ENCODE results near the gene FAM151A.
A peak's percentile ranks its signal among the peaks of the same experiment; 100 is the strongest.

The FAM151A gene

DNA sequence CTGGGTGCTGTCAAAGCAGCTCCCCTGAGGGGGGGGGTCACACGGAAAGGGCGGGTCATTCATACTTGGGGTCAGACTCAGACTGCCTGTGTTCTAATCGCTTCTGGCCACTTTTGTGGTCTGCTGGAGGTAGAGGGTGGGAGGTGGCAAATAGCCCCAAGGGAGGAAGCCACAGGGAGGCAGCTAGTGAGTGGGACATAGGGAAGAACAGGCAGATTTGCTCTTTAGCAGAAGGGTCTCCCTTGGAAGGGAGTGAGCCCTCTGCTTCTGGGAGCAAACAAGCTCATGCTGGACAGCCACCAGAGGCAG lies 50.8 kb downstream of the FAM151A start:
- TF ChIP-seq CTCF (IDR thresholded peaks at IDR 0.05), result no peak
- Histone ChIP-seq H3K4me1 (ENCODE audit: control insufficient read depth in 1 of 2, insufficient read depth in 1 of 2, low read depth in 1 of 2, low read length in 1 of 2) (peaks cover 27% of the 10 kb centered on the region in 2 experiments), H3K36me3 (no peaks in the 10 kb centered on the region), H3K9me3 (no peaks in the 10 kb centered on the region), H3K27me3 (no peaks in the 10 kb centered on the region), H3K4me3 (ENCODE audit: low read depth in 1 of 2, low read length in 1 of 2) (no peak overlapping the region), H3K27ac (no peak overlapping the region)

DNA sequence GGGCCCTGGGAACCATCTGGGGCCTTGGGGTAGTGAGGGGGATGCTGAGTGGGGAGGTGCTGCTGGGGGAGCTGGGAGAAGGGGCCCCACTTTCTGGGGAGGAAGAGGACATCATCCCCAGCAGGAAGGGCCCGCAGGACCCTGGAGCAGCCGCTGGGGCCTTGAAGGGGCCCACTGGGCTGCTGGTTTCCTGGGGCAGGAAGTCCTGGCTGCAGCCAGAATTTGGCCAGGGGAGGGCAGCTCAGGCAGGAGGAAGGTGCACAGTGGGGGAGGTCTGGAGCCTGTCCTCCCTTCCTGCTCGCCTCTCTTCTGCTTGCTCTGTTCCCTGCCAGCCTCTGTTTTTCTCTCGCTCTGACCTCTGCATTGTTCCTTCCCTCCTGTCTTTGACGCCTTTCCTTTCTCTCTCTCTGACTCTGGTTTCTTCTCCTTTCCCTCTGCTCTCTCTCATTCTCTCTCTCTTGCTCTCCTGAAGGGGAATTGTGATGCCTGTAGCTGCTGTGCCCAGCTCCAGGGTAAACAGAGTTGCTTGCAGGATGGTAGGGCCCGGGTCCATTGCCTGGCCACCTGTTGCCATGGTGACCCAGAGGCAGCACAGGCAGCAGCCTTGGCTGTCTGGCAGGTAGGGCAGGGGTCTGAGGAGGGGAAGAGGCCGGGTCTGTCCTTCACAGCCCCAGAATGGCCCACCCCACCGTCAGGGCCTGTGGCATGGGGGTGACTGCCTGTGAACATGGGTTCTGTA lies 51.4 kb downstream of the FAM151A start:
- H3K36me3 ChIP-seq, result no peaks in the 10 kb centered on the region
- no peaks in the 10 kb centered on the region for H3K9me3 ChIP-seq
- peaks cover 29 to 30% of the 10 kb centered on the region in 2 experiments for H3K4me1 ChIP-seq (ENCODE audit: control insufficient read depth in 1 of 2, insufficient read depth in 1 of 2, low read depth in 1 of 2, low read length in 1 of 2)
- no peak overlapping the region for H3K4me3 ChIP-seq (ENCODE audit: low read depth in 1 of 2, low read length in 1 of 2)
- TF ChIP-seq CTCF (IDR thresholded peaks at IDR 0.05), result no peak
- no peaks in the 10 kb centered on the region for H3K27me3 ChIP-seq
- H3K27ac ChIP-seq, result peak overlapping the region; percentile 42

- TF ChIP-seq CTCF (IDR thresholded peaks at IDR 0.05), result no peak
- Histone ChIP-seq H3K4me3 (ENCODE audit: low read depth in 1 of 2, low read length in 1 of 2) (no peak overlapping the region), H3K36me3 (no peaks in the 10 kb centered on the region), H3K27ac (peak overlapping the region; percentile 42), H3K9me3 (no peaks in the 10 kb centered on the region), H3K4me1 (ENCODE audit: control insufficient read depth in 1 of 2, insufficient read depth in 1 of 2, low read depth in 1 of 2, low read length in 1 of 2) (peaks cover 29 to 30% of the 10 kb centered on the region in 2 experiments), H3K27me3 (no peaks in the 10 kb centered on the region)
These were observed 52.0 kb downstream of the FAM151A start for GRCh38 chr1:54571326-54571725.

GRCh38 chr1:54570161-54570560 lies 53.2 kb downstream of the FAM151A start:
- H3K9me3 ChIP-seq, result no peaks in the 10 kb centered on the region
- no peak overlapping the region for H3K4me3 ChIP-seq (ENCODE audit: low read depth in 1 of 2, low read length in 1 of 2)
- H3K27ac ChIP-seq, result no peak overlapping the region
- H3K36me3 ChIP-seq, result no peaks in the 10 kb centered on the region
- no peak for TF ChIP-seq CTCF (IDR thresholded peaks at IDR 0.05)
- H3K27me3 ChIP-seq, result no peaks in the 10 kb centered on the region
- H3K4me1 ChIP-seq (ENCODE audit: control insufficient read depth in 1 of 2, insufficient read depth in 1 of 2, low read depth in 1 of 2, low read length in 1 of 2), result peaks cover 29 to 30% of the 10 kb centered on the region in 2 experiments

GRCh38 chr1:54569339-54569738 lies 54.0 kb downstream of the FAM151A start:
- no peak overlapping the region for H3K4me3 ChIP-seq (ENCODE audit: low read depth in 1 of 2, low read length in 1 of 2)
- no peak for TF ChIP-seq CTCF (IDR thresholded peaks at IDR 0.05)
- no peak overlapping the region for H3K27ac ChIP-seq
- H3K4me1 ChIP-seq (ENCODE audit: control insufficient read depth in 1 of 2, insufficient read depth in 1 of 2, low read depth in 1 of 2, low read length in 1 of 2), result peaks cover 31 to 35% of the 10 kb centered on the region in 2 experiments
- no peaks in the 10 kb centered on the region for H3K27me3 ChIP-seq
- no peaks in the 10 kb centered on the region for H3K9me3 ChIP-seq
- no peaks in the 10 kb centered on the region for H3K36me3 ChIP-seq
